Measurements from ENCODE around the gene RFC3.
"Not testable (repeated sequence)": the region's sequence is repeated elsewhere in the genome, so short reads cannot be mapped to it uniquely, and the experiment has no call there.

The RFC3 gene

DNA sequence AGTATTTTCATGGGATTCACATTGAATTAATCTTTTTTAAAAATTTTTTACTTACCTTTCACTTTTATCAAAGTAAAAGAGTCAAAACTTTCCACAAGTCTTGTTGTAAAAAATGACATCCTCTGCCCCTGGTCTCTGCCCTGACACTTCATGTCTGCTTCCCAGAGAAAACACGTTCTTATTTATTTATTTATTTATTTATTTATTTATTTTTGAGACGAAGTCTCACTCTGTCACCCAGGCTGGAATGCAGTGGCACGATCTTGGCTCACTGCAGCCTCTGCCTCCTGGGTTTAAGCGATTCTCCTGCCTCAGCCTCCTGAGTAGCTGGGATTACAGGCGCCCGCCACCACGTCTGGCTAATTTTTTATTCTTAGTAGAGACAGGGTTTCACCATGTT, 5.1 kb upstream of the RFC3 start:
- H3K27ac ChIP-seq (ENCODE audit: extremely low read depth, low read depth, low read length); H3K9me3 ChIP-seq (ENCODE audit: control insufficient read depth, insufficient read depth, low read depth, low read length); CTCF ChIA-PET; H3K4me1 ChIP-seq (ENCODE audit: control insufficient read depth, insufficient read depth, low read length); H3K4me3 ChIP-seq (ENCODE audit: low read depth, low read length); H3K36me3 ChIP-seq (ENCODE audit: control insufficient read depth in 2 of 2, insufficient read depth in 1 of 2, low read length in 2 of 2); POLR2A ChIA-PET: not testable (repeated sequence)
- TF ChIP-seq ZNF501 (tag by site-specific recombination; IDR thresholded peaks at IDR 0.05) (peak; percentile 67; the same call in 1 of the 2 replicates), ZNF510 (tag by site-specific recombination; IDR thresholded peaks at IDR 0.05; ENCODE audit: insufficient replicate concordance) (peak; percentile 81), ZNF664 (tag by site-specific recombination; IDR thresholded peaks at IDR 0.05) (peak; percentile 63; the same call in 1 of the 2 replicates), ZNF140 (tag by site-specific recombination; IDR thresholded peaks at IDR 0.05) (peak; percentile 68; the same call in 1 of the 2 replicates), ZNF623 (tag by site-specific recombination; IDR thresholded peaks at IDR 0.05) (peak; percentile 67), ZNF654 (tag by site-specific recombination; IDR thresholded peaks at IDR 0.05; ENCODE audit: low read depth) (peak; percentile 17; the same call in 1 of the 2 replicates), ZNF394 (tag by site-specific recombination; IDR thresholded peaks at IDR 0.05; ENCODE audit: borderline replicate concordance) (peak; percentile 97), ZNF121 (tag by site-specific recombination; IDR thresholded peaks at IDR 0.05) (0 out of 2 replicates have a peak, but pooled peaks have one; percentile 17), ZNF560 (tag by site-specific recombination; IDR thresholded peaks at IDR 0.05; ENCODE audit: borderline replicate concordance) (0 out of 2 replicates have a peak, but pooled peaks have one; percentile 42), ZXDB (tag by site-specific recombination; IDR thresholded peaks at IDR 0.05) (peak; percentile 31; the same call in 1 of the 2 replicates), ZNF555 (tag by site-specific recombination; conservative IDR thresholded peaks at IDR 0.05) (peak; percentile 76), ZNF529 (tag by site-specific recombination; IDR thresholded peaks at IDR 0.05; ENCODE audit: insufficient replicate concordance) (peak; percentile 62), ZBTB8A (tag by site-specific recombination; IDR thresholded peaks at IDR 0.05) (peak; percentile 57), ZBTB21 (tag by site-specific recombination; IDR thresholded peaks at IDR 0.05) (peak; percentile 61; the same call in 1 of the 2 replicates), ZNF426 (tag by site-specific recombination; IDR thresholded peaks at IDR 0.05) (peak; percentile 81), ZNF433 (tag by site-specific recombination; IDR thresholded peaks at IDR 0.05; ENCODE audit: low read depth) (peak; percentile 48; the same call in 1 of the 2 replicates), KLF7 (tag by site-specific recombination; IDR thresholded peaks at IDR 0.05; ENCODE audit: borderline replicate concordance) (peak; percentile 40; the same call in 1 of the 2 replicates), ZNF558 (tag by site-specific recombination; IDR thresholded peaks at IDR 0.05) (peak; percentile 49; the same call in 1 of the 2 replicates), ZNF202 (tag by site-specific recombination; IDR thresholded peaks at IDR 0.05; ENCODE audit: borderline replicate concordance) (0 out of 2 replicates have a peak, but pooled peaks have one; percentile 73), ZNF629 (tag by site-specific recombination; IDR thresholded peaks at IDR 0.05) (0 out of 2 replicates have a peak, but pooled peaks have one; percentile 40)
- TF ChIP-seq, protein P1, sequence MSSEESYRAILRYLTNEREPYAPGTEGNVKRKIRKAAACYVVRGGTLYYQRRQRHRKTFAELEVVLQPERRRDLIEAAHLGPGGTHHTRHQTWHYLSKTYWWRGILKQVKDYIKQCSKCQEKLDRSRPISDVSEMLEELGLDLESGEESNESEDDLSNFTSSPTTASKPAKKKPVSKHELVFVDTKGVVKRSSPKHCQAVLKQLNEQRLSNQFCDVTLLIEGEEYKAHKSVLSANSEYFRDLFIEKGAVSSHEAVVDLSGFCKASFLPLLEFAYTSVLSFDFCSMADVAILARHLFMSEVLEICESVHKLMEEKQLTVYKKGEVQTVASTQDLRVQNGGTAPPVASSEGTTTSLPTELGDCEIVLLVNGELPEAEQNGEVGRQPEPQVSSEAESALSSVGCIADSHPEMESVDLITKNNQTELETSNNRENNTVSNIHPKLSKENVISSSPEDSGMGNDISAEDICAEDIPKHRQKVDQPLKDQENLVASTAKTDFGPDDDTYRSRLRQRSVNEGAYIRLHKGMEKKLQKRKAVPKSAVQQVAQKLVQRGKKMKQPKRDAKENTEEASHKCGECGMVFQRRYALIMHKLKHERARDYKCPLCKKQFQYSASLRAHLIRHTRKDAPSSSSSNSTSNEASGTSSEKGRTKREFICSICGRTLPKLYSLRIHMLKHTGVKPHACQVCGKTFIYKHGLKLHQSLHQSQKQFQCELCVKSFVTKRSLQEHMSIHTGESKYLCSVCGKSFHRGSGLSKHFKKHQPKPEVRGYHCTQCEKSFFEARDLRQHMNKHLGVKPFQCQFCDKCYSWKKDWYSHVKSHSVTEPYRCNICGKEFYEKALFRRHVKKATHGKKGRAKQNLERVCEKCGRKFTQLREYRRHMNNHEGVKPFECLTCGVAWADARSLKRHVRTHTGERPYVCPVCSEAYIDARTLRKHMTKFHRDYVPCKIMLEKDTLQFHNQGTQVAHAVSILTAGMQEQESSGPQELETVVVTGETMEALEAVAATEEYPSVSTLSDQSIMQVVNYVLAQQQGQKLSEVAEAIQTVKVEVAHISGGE (tag by site-specific recombination; conservative IDR thresholded peaks at IDR 0.05; ENCODE audit: low read depth) = peak; percentile 58
- TF ChIP-seq, protein P2, sequence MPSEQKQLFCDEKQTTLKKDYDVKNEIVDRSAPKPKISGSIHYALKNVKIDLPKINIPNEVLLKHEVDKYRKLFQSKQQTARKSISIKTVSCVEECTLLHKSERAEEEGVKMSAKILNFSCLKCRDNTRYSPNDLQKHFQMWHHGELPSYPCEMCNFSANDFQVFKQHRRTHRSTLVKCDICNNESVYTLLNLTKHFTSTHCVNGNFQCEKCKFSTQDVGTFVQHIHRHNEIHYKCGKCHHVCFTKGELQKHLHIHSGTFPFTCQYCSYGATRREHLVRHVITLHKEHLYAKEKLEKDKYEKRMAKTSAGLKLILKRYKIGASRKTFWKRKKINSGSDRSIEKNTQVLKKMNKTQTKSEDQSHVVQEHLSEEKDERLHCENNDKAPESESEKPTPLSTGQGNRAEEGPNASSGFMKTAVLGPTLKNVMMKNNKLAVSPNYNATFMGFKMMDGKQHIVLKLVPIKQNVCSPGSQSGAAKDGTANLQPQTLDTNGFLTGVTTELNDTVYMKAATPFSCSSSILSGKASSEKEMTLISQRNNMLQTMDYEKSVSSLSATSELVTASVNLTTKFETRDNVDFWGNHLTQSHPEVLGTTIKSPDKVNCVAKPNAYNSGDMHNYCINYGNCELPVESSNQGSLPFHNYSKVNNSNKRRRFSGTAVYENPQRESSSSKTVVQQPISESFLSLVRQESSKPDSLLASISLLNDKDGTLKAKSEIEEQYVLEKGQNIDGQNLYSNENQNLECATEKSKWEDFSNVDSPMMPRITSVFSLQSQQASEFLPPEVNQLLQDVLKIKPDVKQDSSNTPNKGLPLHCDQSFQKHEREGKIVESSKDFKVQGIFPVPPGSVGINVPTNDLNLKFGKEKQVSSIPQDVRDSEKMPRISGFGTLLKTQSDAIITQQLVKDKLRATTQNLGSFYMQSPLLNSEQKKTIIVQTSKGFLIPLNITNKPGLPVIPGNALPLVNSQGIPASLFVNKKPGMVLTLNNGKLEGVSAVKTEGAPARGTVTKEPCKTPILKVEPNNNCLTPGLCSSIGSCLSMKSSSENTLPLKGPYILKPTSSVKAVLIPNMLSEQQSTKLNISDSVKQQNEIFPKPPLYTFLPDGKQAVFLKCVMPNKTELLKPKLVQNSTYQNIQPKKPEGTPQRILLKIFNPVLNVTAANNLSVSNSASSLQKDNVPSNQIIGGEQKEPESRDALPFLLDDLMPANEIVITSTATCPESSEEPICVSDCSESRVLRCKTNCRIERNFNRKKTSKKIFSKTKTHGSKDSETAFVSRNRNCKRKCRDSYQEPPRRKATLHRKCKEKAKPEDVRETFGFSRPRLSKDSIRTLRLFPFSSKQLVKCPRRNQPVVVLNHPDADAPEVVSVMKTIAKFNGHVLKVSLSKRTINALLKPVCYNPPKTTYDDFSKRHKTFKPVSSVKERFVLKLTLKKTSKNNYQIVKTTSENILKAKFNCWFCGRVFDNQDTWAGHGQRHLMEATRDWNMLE (tag by site-specific recombination; conservative IDR thresholded peaks at IDR 0.05; ENCODE audit: low read depth) = peak; percentile 90
- TF ChIP-seq, protein P3, sequence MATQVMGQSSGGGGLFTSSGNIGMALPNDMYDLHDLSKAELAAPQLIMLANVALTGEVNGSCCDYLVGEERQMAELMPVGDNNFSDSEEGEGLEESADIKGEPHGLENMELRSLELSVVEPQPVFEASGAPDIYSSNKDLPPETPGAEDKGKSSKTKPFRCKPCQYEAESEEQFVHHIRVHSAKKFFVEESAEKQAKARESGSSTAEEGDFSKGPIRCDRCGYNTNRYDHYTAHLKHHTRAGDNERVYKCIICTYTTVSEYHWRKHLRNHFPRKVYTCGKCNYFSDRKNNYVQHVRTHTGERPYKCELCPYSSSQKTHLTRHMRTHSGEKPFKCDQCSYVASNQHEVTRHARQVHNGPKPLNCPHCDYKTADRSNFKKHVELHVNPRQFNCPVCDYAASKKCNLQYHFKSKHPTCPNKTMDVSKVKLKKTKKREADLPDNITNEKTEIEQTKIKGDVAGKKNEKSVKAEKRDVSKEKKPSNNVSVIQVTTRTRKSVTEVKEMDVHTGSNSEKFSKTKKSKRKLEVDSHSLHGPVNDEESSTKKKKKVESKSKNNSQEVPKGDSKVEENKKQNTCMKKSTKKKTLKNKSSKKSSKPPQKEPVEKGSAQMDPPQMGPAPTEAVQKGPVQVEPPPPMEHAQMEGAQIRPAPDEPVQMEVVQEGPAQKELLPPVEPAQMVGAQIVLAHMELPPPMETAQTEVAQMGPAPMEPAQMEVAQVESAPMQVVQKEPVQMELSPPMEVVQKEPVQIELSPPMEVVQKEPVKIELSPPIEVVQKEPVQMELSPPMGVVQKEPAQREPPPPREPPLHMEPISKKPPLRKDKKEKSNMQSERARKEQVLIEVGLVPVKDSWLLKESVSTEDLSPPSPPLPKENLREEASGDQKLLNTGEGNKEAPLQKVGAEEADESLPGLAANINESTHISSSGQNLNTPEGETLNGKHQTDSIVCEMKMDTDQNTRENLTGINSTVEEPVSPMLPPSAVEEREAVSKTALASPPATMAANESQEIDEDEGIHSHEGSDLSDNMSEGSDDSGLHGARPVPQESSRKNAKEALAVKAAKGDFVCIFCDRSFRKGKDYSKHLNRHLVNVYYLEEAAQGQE (tag by site-specific recombination; IDR thresholded peaks at IDR 0.05) = peak; percentile 53; the same call in 1 of the 2 replicates

Data from HEK293 (cell line).